H9 (cell line): ENCODE measurements around the gene C18orf63. TPM values are rescaled to one million over a fixed set of nuclear protein-coding genes. Genes with fewer than 3 reads are reported as not detected.

Experiments used
- DNase-seq: peaks from one replicate; pipeline ENCODE4 v3.0.0-alpha.2; 2017
- H2AFZ ChIP-seq: one replicate; pipeline ENCODE4 v1.6.1; 2013; ENCODE audit warnings: mild to moderate bottlenecking, low read length, control low read depth, moderate library complexity
- H2AK5ac ChIP-seq: 2 replicates; pipeline ENCODE4 v1.6.1; 2013; ENCODE audit warnings: low read length, control low read depth, mixed read lengths; ENCODE audit not compliant: insufficient read length
- H2BK120ac ChIP-seq: one replicate; pipeline ENCODE4 v1.6.1; 2013; ENCODE audit warnings: low read depth, mild to moderate bottlenecking, low read length, control low read depth, inconsistent platforms; ENCODE audit not compliant: poor library complexity, severe bottlenecking
- H2BK12ac ChIP-seq: 2 replicates; pipeline ENCODE4 v1.6.1; 2013; ENCODE audit warnings: low read length, control low read depth, mixed read lengths, low read depth; ENCODE audit not compliant: insufficient read length
- H2BK15ac ChIP-seq: 2 replicates; pipeline ENCODE4 v1.6.1; 2013; ENCODE audit warnings: low read depth, low read length, control low read depth
- H2BK20ac ChIP-seq: one replicate; pipeline ENCODE4 v1.6.1; 2013; ENCODE audit warnings: low read depth, mild to moderate bottlenecking, low read length, control low read depth, inconsistent platforms; ENCODE audit not compliant: poor library complexity, severe bottlenecking
- H2BK5ac ChIP-seq: 2 replicates; pipeline ENCODE4 v1.6.1; 2013; ENCODE audit warnings: low read length, control low read depth, mixed read lengths; ENCODE audit not compliant: insufficient read length
- H3K14ac ChIP-seq: 2 replicates; pipeline ENCODE4 v1.6.1; 2013; ENCODE audit warnings: low read length, control low read depth; ENCODE audit not compliant: insufficient read depth
- H3K18ac ChIP-seq: 2 replicates; pipeline ENCODE4 v1.6.1; 2013; ENCODE audit warnings: low read depth, mild to moderate bottlenecking, mixed read lengths, low read length, control low read depth; ENCODE audit not compliant: insufficient read length
- H3K23ac ChIP-seq: 2 replicates; pipeline ENCODE4 v1.6.1; 2013; ENCODE audit warnings: low read length, control low read depth, mixed read lengths, low read depth; ENCODE audit not compliant: insufficient read length
- H3K23me2 ChIP-seq: 2 replicates; pipeline ENCODE4 v1.6.1; 2013; ENCODE audit warnings: low read depth, mild to moderate bottlenecking, mixed read lengths, low read length, control low read depth; ENCODE audit not compliant: insufficient read length, poor library complexity, severe bottlenecking
- H3K27ac ChIP-seq: 2 replicates; pipeline ENCODE4 v1.5.1; 2013; ENCODE audit warnings: low read length, control low read depth, mixed read lengths, low read depth; ENCODE audit not compliant: insufficient read length
- H3K27me3 ChIP-seq: 2 replicates; pipeline ENCODE4 v1.6.1; 2013; ENCODE audit warnings: low read length, control low read depth, inconsistent platforms; ENCODE audit not compliant: insufficient read depth
- H3K4ac ChIP-seq: 2 replicates; pipeline ENCODE4 v1.6.1; 2013; ENCODE audit warnings: low read depth, mild to moderate bottlenecking, control low read depth, inconsistent platforms, low read length, moderate library complexity
- H3K4me1 ChIP-seq: 2 replicates; pipeline ENCODE4 v1.6.1; 2013; ENCODE audit warnings: low read length, control low read depth, inconsistent platforms; ENCODE audit not compliant: insufficient read depth
- H3K4me2 ChIP-seq: 2 replicates; pipeline ENCODE4 v1.6.1; 2013; ENCODE audit warnings: low read length, control low read depth, mixed read lengths; ENCODE audit not compliant: insufficient read length, insufficient read depth
- H3K56ac ChIP-seq: 2 replicates; pipeline ENCODE4 v1.6.1; 2013; ENCODE audit warnings: low read depth, mild to moderate bottlenecking, mixed read lengths, low read length, control low read depth; ENCODE audit not compliant: insufficient read length
- H3K79me1 ChIP-seq: 2 replicates; pipeline ENCODE4 v1.6.1; 2013; ENCODE audit warnings: low read depth, mild to moderate bottlenecking, moderate library complexity, low read length, control low read depth, inconsistent platforms; ENCODE audit not compliant: insufficient read depth, poor library complexity, severe bottlenecking
- H3K79me2 ChIP-seq: 2 replicates; pipeline ENCODE4 v1.6.1; 2013; ENCODE audit warnings: low read length, control low read depth, inconsistent platforms; ENCODE audit not compliant: insufficient read depth
- H3K9ac ChIP-seq: 2 replicates; pipeline ENCODE4 v1.6.1; 2013; ENCODE audit warnings: low read length, control low read depth, mixed read lengths; ENCODE audit not compliant: insufficient read length; ENCODE audit errors: extremely low read depth
- H3K9me3 ChIP-seq: one replicate; pipeline ENCODE4 v1.6.1; 2013; ENCODE audit warnings: low read depth, low read length, inconsistent platforms; ENCODE audit not compliant: control insufficient read depth
- H3T11ph ChIP-seq: one replicate; pipeline ENCODE4 v1.6.1; 2013; ENCODE audit warnings: mild to moderate bottlenecking, low read length, control low read depth, inconsistent platforms
- H4K20me1 ChIP-seq: one replicate; pipeline ENCODE4 v1.6.1; 2013; ENCODE audit not compliant: control insufficient read depth, insufficient read length, insufficient read depth
- H4K5ac ChIP-seq: 2 replicates; pipeline ENCODE4 v1.6.1; 2013; ENCODE audit warnings: low read depth, mild to moderate bottlenecking, mixed read lengths, low read length, control low read depth; ENCODE audit not compliant: insufficient read length
- H4K8ac ChIP-seq: replicated peaks from 2 replicates; pipeline ENCODE4 v1.6.1; 2013; ENCODE audit warnings: low read length, control low read depth, mixed read lengths, low read depth; ENCODE audit not compliant: insufficient read length
- H4K91ac ChIP-seq: 2 replicates; pipeline ENCODE4 v1.6.1; 2013; ENCODE audit warnings: low read depth, mild to moderate bottlenecking, moderate library complexity, mixed read lengths, low read length, control low read depth; ENCODE audit not compliant: insufficient read length
- H3K27ac Mint-ChIP-seq, 3 experiments: 2 replicates in 2 of 3; 3 replicates in 1 of 3; pipeline ENCODE4 v1.8.0; 2020 to 2021; ENCODE audit warnings: mixed read lengths in 3 of 3, mild to moderate bottlenecking in 1 of 3, moderate library complexity in 1 of 3
- H3K27me3 Mint-ChIP-seq: 2 replicates; pipeline ENCODE4 v1.8.0; 2021; ENCODE audit warnings: low read depth, mild to moderate bottlenecking, moderate library complexity, mixed read lengths
- H3K36me3 Mint-ChIP-seq, 3 experiments: 2 replicates in 2 of 3; 3 replicates in 1 of 3; pipeline ENCODE4 v1.8.0; 2020 to 2021; ENCODE audit warnings: low read depth in 3 of 3, mixed read lengths in 3 of 3; ENCODE audit not compliant: insufficient read depth in 1 of 3
- H3K4me1 Mint-ChIP-seq, 2 experiments: 2 replicates each; pipeline ENCODE4 v1.8.0; 2020; ENCODE audit warnings: mixed read lengths in 2 of 2
- H3K4me3 Mint-ChIP-seq, 2 experiments: 2 replicates in 1 of 2; 3 replicates in 1 of 2; pipeline ENCODE4 v1.8.0; 2020 to 2021; ENCODE audit warnings: mild to moderate bottlenecking in 2 of 2, mixed read lengths in 2 of 2, moderate library complexity in 1 of 2
- H3K9me3 Mint-ChIP-seq, 2 experiments: 2 replicates in 1 of 2; 3 replicates in 1 of 2; pipeline ENCODE4 v1.8.0; 2020; ENCODE audit warnings: mild to moderate bottlenecking in 2 of 2, mixed read lengths in 2 of 2, moderate library complexity in 1 of 2
- CTCF ChIP-seq: fragments of 200-600 bp; sonication (generic); conservative IDR thresholded peaks from 3 replicates; pipeline ENCODE4 v1.8.0; 2021; ENCODE audit warnings: antibody characterized with exemption, mild to moderate bottlenecking
- WGBS: extraction: QIAGEN DNeasy Blood & Tissue Kit; methylation state at CpG from one replicate; pipeline ENCODE4 v1.1.7; 2013; ENCODE audit warnings: missing lambda C conversion rate, low lambda C conversion rate, mixed read lengths; ENCODE audit not compliant: insufficient read length; ENCODE audit errors: extremely low coverage; 5-methylcytosine and 5-hydroxymethylcytosine counted together
- total RNA-seq: library from RNA; stranded (reverse); gene quantifications from 2 replicates; pipeline ENCODE4 v1.2.1, GENCODE V29; 2021

Gene C18orf63
- total RNA-seq, 1 experiment from 2014 or later: not detected

GRCh38 chr18:74389991-74390390, 74.4 kb downstream of the C18orf63 start:
- no peak for TF ChIP-seq CTCF
- H2BK5ac ChIP-seq: no peak overlapping the region
- no peak overlapping the region for H3K23ac ChIP-seq
- H2BK12ac ChIP-seq: no peak overlapping the region
- H3K27ac ChIP-seq: no peak overlapping the region
- H4K5ac ChIP-seq: no peak overlapping the region
- no peaks in the 10 kb centered on the region for H3K9me3 ChIP-seq
- Mint-ChIP-seq H3K27me3 (peaks cover 2% of the 10 kb centered on the region; the same call in 1 of the 2 replicates), H3K36me3 (no peaks in the 10 kb centered on the region), H3K9me3 (no peaks in the 10 kb centered on the region), H3K4me1 (peaks cover 5 to 7% of the 10 kb centered on the region in 2 experiments), H3K27ac (peak overlapping the region in 1 of 3 experiments; percentile 14; a peak in 1 of 7 replicates), H3K4me3 (no peak overlapping the region)
- H3K56ac ChIP-seq: no peak overlapping the region
- no peak overlapping the region for H4K8ac ChIP-seq
- H3K4me2 ChIP-seq: no peak overlapping the region
- H2BK120ac ChIP-seq: no peak overlapping the region
- no peaks in the 10 kb centered on the region for H3K79me1 ChIP-seq
- H3K14ac ChIP-seq: no peak overlapping the region
- H2AK5ac ChIP-seq: no peak overlapping the region
- no peaks in the 10 kb centered on the region for H3K4me1 ChIP-seq
- no peaks in the 10 kb centered on the region for H3K79me2 ChIP-seq
- H3K9ac ChIP-seq: no peak overlapping the region
- H2AFZ ChIP-seq: no peak overlapping the region
- no peak overlapping the region for H3K18ac ChIP-seq
- H3K27me3 ChIP-seq: no peaks in the 10 kb centered on the region
- no peak overlapping the region for H4K91ac ChIP-seq
- no peak overlapping the region for H3K4ac ChIP-seq
- no peak overlapping the region for H2BK20ac ChIP-seq
- no peaks in the 10 kb centered on the region for H4K20me1 ChIP-seq
- no peak overlapping the region for H3T11ph ChIP-seq
- no peak for DNase-seq
- no peak overlapping the region for H2BK15ac ChIP-seq
- no peaks in the 10 kb centered on the region for H3K23me2 ChIP-seq
- WGBS: no CpG with 5 or more reads among the region's 20 CpGs
